HG02798 (cell line): ENCODE data around the gene MAP4K1.
"Not testable (repeated sequence)": the region's sequence is repeated elsewhere in the genome, so short reads cannot be mapped to it uniquely, and the experiment has no call there.

ENCODE experiments used
- ATAC-seq: cut with Tn5 transposase; IDR thresholded peaks from one replicate; pipeline ENCODE4 v1.9.1; 2021; ENCODE audit warnings: mild to moderate bottlenecking; ENCODE audit not compliant: unreplicated experiment, poor library complexity

Gene MAP4K1

DNA sequence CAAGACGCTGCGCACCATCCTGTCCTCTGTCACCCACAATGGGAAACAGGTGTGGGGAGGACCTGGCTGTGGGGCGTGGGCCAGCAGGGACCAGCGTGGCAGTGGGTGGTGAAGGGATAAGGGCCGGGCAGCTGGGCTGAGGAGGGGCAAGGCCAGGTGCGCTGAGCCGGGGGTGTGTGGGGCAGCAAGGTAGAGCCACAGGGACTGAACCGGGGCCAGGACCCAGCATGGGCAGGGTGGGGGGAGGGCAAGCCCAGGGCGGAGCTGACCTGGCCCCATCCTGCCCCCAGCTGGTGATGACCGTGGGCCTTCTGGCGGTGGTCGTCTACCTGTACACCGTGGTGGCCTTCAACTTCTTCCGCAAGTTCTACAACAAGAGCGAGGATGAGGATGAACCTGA lies 37.7 kb downstream of the MAP4K1 start:
- no peak for ATAC-seq

DNA sequence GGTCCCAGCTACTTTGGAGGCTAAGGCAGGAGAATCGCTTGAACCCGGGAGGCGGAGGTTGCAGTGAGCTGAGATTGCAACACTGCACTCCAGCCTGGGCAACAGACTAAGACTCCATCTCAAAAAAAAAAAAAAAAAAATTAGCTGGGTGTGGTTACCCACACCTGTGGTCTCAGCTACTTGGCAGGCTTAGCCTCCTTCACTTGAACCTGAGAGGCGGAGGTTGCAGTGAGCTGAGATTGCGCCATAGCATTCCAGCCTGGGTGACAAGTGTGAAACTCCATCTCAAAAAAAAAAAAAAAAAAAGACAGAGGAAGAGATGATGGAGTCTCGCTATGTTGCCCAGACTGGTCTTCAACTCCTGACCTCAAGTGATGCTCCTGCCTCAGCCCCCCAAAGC lies 38.4 kb downstream of the MAP4K1 start:
- not testable (repeated sequence) for ATAC-seq

DNA sequence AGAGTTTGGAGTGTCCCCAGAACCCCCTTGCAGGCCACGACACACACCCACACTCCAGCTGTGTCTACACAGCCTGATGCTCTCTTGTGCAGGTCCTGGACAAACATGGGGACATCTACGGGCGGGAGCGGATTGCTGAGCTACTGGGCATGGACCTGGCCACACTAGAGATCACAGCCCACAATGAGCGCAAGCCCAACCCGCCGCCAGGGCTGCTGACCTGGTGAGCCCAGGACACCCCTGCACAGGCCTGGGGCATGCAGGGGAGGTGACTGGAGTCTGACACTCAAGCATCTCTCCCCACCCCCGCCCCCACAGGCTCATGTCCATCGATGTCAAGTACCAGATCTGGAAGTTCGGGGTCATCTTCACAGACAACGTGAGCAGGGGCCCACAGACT lies 39.9 kb downstream of the MAP4K1 start:
- ATAC-seq: no peak

- no peak for ATAC-seq
Measured at GRCh38 chr19:38571682-38572081, 46.1 kb downstream of the MAP4K1 start.

- no peak for ATAC-seq
Measured at GRCh38 chr19:38569368-38569983, 48.3 kb downstream of the MAP4K1 start.

DNA sequence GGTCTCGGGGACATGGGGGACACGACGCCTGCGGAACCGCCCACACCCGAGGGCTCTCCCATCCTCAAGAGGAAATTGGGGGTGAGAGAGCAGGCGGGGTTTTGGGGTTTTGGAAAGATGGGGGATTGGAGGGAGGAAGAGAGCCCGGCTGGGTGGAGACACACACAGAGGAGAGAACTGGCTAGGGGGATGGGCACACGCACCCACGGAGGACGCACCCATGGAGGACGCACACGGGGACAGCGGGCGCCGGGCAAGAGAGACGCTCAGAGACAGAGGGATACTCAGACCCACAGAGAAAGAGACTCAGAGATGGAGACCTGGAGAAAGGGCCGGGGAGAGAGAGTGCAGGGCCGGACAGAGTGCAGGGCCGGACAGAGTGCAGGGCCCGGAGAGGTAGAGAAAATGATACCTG lies 52.1 kb downstream of the MAP4K1 start:
- no peak for ATAC-seq

DNA sequence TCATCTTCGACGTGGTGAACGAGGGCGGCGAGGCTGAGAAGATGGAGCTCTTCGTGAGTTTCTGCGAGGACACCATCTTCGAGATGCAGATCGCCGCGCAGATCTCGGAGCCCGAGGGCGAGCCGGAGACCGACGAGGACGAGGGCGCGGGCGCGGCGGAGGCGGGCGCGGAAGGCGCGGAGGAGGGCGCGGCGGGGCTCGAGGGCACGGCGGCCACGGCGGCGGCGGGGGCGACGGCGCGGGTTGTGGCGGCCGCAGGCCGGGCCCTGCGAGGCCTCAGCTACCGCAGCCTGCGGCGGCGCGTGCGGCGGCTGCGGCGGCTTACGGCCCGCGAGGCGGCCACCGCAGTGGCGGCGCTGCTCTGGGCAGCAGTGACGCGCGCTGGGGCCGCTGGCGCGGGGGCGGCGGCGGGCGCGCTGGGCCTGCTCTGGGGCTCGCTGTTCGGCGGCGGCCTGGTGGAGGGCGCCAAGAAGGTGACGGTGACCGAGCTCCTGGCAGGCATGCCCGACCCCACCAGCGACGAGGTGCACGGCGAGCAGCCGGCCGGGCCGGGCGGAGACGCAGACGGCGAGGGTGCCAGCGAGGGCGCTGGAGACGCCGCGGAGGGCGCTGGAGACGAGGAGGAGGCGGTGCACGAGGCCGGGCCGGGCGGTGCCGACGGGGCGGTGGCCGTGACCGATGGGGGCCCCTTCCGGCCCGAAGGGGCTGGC lies 52.6 kb downstream of the MAP4K1 start:
- ATAC-seq: no peak

DNA sequence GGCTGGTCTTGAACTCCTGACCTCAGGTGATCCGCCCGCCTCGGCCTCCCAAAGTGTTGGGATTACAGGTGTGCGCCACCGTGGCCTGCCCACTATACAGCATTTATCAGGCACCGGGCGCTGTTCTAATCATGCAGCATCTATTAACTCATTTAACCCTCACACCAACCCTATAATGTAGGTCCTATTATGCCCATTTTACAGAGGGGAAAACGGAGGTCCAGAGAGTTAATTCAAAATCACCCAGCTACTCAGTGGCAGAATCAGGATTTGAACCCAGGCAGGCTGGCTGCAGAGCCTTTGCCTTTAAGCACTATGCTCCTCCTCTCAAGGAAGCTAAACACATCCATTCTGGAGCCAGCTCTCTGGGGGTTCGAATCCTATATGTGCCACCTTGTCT lies 54.3 kb downstream of the MAP4K1 start:
- ATAC-seq: no peak

DNA sequence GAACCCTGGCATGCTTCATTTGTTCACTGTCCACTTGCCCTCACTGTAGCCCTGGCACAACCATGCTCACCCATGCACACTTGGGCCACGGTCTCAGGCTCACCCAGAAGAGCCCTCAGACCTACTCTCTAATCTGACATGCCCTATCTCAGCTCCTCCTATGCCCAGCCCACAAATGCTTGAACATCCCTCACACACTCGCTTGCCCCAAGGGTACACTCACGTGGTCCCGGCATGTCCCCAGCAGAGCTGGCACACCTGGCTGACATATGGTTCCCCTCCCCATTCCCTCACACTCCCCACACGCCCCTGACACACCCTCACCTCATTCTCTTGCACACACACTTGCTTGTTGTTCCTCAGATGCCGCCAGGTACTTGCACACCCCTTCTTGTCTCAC lies 55.7 kb downstream of the MAP4K1 start:
- no peak for ATAC-seq

DNA sequence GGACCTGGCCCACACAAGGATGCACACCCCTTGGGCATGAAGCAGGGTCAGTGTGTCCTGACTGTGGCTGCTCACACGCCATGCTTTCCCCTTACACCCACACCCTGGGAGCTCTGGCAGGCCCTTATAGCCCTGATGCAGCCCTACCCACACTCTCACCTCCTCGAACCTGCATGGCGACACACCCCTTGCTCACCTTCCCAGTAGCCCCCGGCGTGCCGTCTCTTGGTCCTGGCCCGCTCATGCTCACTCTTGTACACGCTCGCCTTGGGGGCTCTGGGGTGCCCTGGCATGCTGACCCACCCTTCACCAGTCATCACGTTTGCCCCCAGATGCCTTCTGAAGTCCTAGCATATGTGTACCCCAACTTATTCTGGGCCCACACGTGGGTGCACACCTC lies 56.1 kb downstream of the MAP4K1 start:
- ATAC-seq: no peak

- no peak for ATAC-seq
Measured at GRCh38 chr19:38561053-38561606, 56.6 kb downstream of the MAP4K1 start.

- ATAC-seq: peak; percentile 75
Measured at GRCh38 chr19:38559428-38560401, 58.0 kb downstream of the MAP4K1 start.

- not testable (repeated sequence) for ATAC-seq
Measured at GRCh38 chr19:38558933-38559332, 58.8 kb downstream of the MAP4K1 start.

GRCh38 chr19:38557205-38557799 lies 60.5 kb downstream of the MAP4K1 start:
- peak; percentile 37 for ATAC-seq

GRCh38 chr19:38556521-38557174 lies 61.1 kb downstream of the MAP4K1 start:
- ATAC-seq: peak; percentile 9

DNA sequence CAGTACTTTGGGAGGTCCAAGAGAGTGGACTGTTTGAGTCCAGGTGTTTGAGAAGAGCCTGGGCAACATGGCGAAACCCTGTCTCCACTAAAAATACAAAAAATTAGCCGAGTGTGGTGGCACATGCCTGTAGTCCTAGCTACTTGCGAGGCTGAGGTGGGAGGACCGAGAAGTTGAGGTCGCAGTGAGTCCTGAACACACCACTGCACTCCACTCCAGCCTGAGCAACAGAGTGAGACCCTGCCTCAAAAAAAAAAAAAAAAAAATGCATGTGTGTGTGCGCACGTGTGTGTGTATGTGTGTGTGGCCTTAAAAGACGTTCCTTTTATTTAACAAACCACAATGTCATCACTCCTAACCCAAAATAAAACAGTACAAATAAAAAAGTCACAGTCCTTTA lies 62.6 kb downstream of the MAP4K1 start:
- ATAC-seq: no peak

- no peak for ATAC-seq
Measured at GRCh38 chr19:38554676-38555141, 63.0 kb downstream of the MAP4K1 start.

DNA sequence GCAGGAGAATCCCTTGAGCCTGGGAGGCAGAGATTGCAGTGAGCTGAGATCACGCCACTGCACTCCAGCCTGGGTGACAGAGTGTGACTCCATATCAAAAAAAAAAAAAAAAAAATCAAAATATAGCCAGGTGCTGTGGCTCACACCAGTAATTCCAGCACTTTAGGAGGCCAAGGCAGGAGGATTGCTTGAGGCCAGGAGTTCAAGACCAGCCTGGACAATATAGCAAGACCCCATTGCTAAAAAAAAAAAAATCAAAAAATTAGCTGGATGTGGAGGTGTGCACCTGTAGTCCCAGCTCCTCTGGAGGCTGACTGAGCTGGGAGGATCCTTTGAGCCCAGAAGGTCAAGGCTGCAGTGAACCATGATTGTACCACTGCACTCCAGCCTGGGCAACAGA lies 64.5 kb downstream of the MAP4K1 start:
- ATAC-seq: not testable (repeated sequence)

DNA sequence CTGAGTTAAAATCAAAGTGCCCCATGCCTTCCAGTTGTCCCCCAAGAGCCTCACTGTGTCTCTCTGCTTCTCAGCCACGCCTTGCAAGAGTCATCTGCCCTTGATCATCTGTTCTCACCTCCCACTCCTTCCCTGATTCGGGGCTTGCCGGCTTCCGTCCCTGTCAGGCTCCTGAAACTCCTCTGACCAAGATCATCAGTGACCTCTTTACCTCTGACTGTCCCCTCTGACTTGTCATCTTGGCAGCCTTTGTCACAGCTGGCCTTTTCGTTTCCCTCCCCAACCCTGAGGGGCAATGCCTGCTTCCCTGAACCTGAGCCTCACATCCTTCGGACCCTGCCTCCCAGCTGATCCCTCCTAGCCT lies 66.3 kb downstream of the MAP4K1 start:
- ATAC-seq: peak; percentile 76

- no peak for ATAC-seq
Measured at GRCh38 chr19:38550376-38550775, 67.4 kb downstream of the MAP4K1 start.
